ENCODE results near the gene FOXO3. TPM values are rescaled to one million over a fixed set of nuclear protein-coding genes. Genes with fewer than 3 reads are reported as not detected.
"Not testable (repeated sequence)": the region's sequence is repeated elsewhere in the genome, so short reads cannot be mapped to it uniquely, and the experiment has no call there.

The FOXO3 gene
- total and polyA plus RNA-seq, 7 donors, result 13.8 to 84.7 (median 66.4) TPM

DNA sequence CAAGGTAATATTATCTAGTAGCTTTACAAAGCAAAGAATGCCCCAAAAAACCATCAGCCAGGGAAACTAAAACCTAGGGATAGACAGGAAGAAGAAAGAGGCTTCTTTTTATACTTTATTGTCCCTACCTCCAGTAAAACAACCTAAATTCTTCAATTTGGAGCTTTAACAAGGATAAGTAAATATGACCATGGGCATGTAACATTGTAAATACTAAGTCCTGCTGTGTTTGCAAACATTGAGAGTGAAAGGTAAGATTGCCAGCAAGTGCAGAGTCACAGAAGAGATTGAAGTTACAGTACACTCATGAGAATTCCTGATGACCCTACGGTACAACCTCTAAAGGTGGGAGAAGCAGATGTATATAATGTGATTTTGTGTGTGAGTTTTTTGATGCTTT, 117.2 kb downstream of the FOXO3 start:
- TF ChIP-seq POLR2AphosphoS5 (IDR thresholded peaks at IDR 0.05), result no peak
- no peak for TF ChIP-seq POLR2A (IDR thresholded peaks at IDR 0.05)
- TF ChIP-seq, protein P1, sequence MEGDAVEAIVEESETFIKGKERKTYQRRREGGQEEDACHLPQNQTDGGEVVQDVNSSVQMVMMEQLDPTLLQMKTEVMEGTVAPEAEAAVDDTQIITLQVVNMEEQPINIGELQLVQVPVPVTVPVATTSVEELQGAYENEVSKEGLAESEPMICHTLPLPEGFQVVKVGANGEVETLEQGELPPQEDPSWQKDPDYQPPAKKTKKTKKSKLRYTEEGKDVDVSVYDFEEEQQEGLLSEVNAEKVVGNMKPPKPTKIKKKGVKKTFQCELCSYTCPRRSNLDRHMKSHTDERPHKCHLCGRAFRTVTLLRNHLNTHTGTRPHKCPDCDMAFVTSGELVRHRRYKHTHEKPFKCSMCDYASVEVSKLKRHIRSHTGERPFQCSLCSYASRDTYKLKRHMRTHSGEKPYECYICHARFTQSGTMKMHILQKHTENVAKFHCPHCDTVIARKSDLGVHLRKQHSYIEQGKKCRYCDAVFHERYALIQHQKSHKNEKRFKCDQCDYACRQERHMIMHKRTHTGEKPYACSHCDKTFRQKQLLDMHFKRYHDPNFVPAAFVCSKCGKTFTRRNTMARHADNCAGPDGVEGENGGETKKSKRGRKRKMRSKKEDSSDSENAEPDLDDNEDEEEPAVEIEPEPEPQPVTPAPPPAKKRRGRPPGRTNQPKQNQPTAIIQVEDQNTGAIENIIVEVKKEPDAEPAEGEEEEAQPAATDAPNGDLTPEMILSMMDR (IDR thresholded peaks at IDR 0.05), result no peak
- no peak for TF ChIP-seq EP300 (IDR thresholded peaks at IDR 0.05)
- Histone ChIP-seq H3K27me3 (no peaks in the 10 kb centered on the region), H3K27ac (peak overlapping the region in 1 of 4 donors; percentile 20), H3K36me3 (peaks cover 0 to 13% (median 0%) of the 10 kb centered on the region in 4 donors), H3K4me3 (no peak overlapping the region), H3K9me3 (no peaks in the 10 kb centered on the region), H3K4me1 (peaks cover 0 to 49% (median 48%) of the 10 kb centered on the region in 4 donors)
- DNase-seq, result no peak
- WGBS, 2 donors, result 20 to 72% methylated on average over 1 of the region's 1 CpG
- intact Hi-C loops (cut with DNase I), result no loop called here

DNA sequence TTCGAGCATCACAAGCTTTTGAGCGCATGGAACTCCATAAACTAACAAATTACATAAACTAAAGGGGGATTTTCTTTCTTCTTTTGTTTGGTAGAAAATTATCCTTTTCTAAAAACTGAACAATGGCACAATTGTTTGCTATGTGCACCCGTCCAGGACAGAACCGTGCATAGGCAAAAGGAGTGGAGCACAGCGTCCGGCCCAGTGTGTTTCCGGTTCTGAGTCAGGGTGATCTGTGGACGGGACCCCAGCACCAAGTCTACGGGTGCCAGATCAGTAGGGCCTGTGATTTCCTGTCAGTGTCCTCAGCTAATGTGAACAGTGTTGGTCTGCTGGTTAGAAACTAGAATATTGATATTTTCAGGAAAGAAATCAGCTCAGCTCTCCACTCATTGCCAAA, 119.6 kb downstream of the FOXO3 start:
- H3K4me1 ChIP-seq, result peaks cover 0 to 39% (median 36%) of the 10 kb centered on the region in 4 donors
- intact Hi-C loops (cut with DNase I); H3K9me3 ChIP-seq; H3K27ac ChIP-seq; H3K27me3 ChIP-seq; H3K4me3 ChIP-seq; DNase-seq: not testable (repeated sequence)
- 93 to 94% methylated on average over 9 of the region's 9 CpGs for WGBS, 2 donors
- H3K36me3 ChIP-seq, result peaks cover 0 to 15% (median 0%) of the 10 kb centered on the region in 4 donors

DNA sequence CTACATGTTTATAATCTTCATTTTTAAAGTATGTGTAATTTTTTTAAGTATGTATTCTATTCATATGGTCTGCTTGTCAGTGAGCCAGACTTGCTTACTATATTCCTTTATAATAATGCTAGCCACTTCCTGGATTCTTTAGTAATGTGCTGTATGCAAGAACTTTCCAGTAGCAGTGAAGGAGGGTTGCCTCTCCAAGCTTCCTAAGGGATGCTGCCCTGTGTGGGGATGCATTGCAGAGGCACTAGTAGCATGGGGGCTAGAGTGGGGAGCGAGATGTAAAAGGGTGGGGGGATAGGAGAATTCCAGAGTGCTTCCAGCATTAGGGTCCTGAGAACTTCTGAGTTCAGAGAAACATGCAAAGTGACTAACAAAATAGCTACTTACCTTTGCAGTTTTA, 121.0 kb downstream of the FOXO3 start:
- H3K27ac ChIP-seq; H3K9me3 ChIP-seq; DNase-seq; H3K4me3 ChIP-seq; intact Hi-C loops (cut with DNase I); H3K27me3 ChIP-seq: not testable (repeated sequence)
- peaks cover 0 to 29% (median 3%) of the 10 kb centered on the region in 4 donors for H3K36me3 ChIP-seq
- WGBS, 2 donors, result 91 to 93% methylated on average over 1 of the region's 1 CpG
- peaks cover 0 to 35% (median 28%) of the 10 kb centered on the region in 4 donors for H3K4me1 ChIP-seq

GRCh38 chr6:108682383-108683119, 121.8 kb downstream of the FOXO3 start:
- intact Hi-C loops (cut with DNase I); H3K27me3 ChIP-seq; H3K27ac ChIP-seq; H3K9me3 ChIP-seq; DNase-seq; H3K4me3 ChIP-seq: not testable (repeated sequence)
- WGBS, 2 donors, result 86 to 88% methylated on average over 7 of the region's 7 CpGs
- H3K36me3 ChIP-seq, result peaks cover 0 to 36% (median 3%) of the 10 kb centered on the region in 4 donors
- peaks cover 0 to 27% (median 20%) of the 10 kb centered on the region in 4 donors for H3K4me1 ChIP-seq

- H3K9me3 ChIP-seq; H3K27ac ChIP-seq; intact Hi-C loops (cut with DNase I); H3K4me3 ChIP-seq; DNase-seq; H3K27me3 ChIP-seq: not testable (repeated sequence)
- 81 to 88% methylated on average over 2 of the region's 2 CpGs for WGBS, 2 donors
- Histone ChIP-seq H3K4me1 (peaks cover 0 to 25% (median 21%) of the 10 kb centered on the region in 4 donors), H3K36me3 (peaks cover 0 to 36% (median 3%) of the 10 kb centered on the region in 4 donors)
These were observed 123.3 kb downstream of the FOXO3 start for GRCh38 chr6:108683976-108684375.

DNA sequence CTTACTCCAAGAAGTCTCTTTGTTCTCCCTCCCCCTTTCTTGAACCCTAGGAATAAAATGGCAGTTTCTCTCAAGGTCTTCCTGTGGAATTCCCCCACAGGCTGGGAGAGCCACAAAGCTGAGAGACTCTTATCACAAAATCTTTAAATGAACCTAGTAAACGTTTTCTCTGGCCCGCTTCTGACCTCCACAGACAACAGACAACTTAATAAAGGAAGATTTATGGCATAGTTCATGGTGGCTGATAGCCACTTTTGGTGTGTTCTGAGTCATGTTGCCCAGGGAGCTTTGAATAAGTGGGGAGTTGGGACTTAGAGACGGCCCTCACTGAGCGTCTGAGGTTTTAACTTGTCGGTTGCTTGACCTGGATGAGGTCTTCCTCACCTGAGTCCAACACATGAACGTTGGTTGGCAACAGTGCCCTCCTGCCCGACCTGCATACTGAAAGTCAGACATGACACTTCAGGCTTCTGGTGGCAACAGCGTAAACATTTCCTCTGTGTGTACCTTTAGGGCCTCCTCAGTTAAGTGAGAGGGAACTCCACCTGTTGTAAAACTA, 124.1 kb downstream of the FOXO3 start:
- no peak overlapping the region for H3K4me3 ChIP-seq
- TF ChIP-seq POLR2AphosphoS5 (IDR thresholded peaks at IDR 0.05) (peak in 2 of 4 donors; percentile 34), POLR2A (IDR thresholded peaks at IDR 0.05) (no peak), EP300 (IDR thresholded peaks at IDR 0.05) (no peak)
- TF ChIP-seq, protein P1 (IDR thresholded peaks at IDR 0.05), result no peak
- intact Hi-C loops (cut with DNase I), result loop anchor here (5.0 kb wide), 1 partner anchor 97 kb away; no protein-coding TSS in a partner anchor
- peaks cover 0 to 29% (median 3%) of the 10 kb centered on the region in 4 donors for H3K36me3 ChIP-seq
- 14 to 49% methylated on average over 8 of the region's 8 CpGs for WGBS, 2 donors
- H3K27me3 ChIP-seq, result no peaks in the 10 kb centered on the region
- H3K9me3 ChIP-seq, result no peaks in the 10 kb centered on the region
- DNase-seq, result no peak
- H3K4me1 ChIP-seq, result peaks cover 0 to 34% (median 29%) of the 10 kb centered on the region in 4 donors
- no peak overlapping the region for H3K27ac ChIP-seq
